Panc1 (cell line): ENCODE data around the gene LTC4S.

Experiments
- CTCF ChIP-seq: fragments of 450-650 bp; IDR thresholded peaks from 2 replicates; pipeline ENCODE4 v1.5.1; 2017; ENCODE audit warnings: mild to moderate bottlenecking
- TCF7L2 ChIP-seq: IDR thresholded peaks from 2 replicates; pipeline ENCODE4 v1.6.1; 2011; ENCODE audit warnings: mild to moderate bottlenecking, low read depth, low read length, inconsistent platforms

- no peak for TF ChIP-seq CTCF
- TF ChIP-seq TCF7L2, result no peak
Observed at GRCh38 chr5:179747811-179748210, 46.0 kb upstream of the LTC4S start.
